ENCODE results near the gene FIGLA. TPM values are rescaled to one million over a fixed set of nuclear protein-coding genes. Genes with fewer than 3 reads are reported as not detected.

FIGLA gene, protein sequence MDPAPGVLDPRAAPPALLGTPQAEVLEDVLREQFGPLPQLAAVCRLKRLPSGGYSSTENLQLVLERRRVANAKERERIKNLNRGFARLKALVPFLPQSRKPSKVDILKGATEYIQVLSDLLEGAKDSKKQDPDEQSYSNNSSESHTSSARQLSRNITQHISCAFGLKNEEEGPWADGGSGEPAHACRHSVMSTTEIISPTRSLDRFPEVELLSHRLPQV
- not detected in 2 replicates for total RNA-seq

DNA sequence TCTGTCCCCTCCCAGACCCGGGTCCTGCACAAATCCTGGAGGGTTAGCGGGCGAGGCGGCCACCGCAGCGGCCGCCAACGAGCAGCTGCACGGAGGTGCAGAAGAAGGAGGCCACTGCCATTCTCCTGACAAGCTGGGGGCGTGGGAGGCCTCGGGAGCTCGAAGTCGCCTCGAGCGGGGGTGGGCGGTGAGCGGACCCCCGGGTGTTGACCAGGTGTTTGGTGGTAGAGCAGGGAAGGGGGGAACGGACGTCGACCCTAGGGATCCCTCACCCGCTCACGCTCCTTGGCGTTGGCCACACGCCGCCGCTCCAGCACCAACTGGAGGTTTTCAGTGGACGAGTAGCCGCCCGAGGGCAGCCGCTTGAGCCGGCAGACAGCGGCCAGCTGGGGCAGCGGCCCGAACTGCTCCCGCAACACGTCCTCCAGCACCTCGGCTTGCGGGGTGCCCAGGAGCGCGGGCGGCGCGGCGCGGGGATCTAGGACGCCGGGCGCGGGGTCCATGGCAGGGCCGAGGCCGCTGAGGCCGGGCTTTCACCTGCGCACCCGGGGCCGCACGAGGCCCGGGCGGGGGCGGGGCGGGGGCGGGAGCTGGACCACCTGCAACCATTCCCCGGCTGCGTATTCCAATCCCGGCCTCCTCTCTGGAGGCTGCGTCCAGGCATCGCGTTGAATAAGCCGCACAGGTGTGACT, at the start of gene FIGLA:
TSS of gene FIGLA (minus strand) at position 508 of the 693 bp plus-strand sequence. CDS start at position 503, 5 bp downstream.
- Histone ChIP-seq H3K4me3 (ENCODE audit: low read depth, low read length) (no peak within 1 kb of the TSS), H3K36me3 (ENCODE audit: control insufficient read depth, insufficient read depth, low read length) (no peaks in the 10 kb centered on the region), H3K27me3 (ENCODE audit: control insufficient read depth, insufficient read depth, low read length) (peaks cover 40% of the 10 kb centered on the region)
- DNase-seq (ENCODE audit: low read depth) (no peak), FAIRE-seq (no peak)
- TF ChIP-seq, protein P1, sequence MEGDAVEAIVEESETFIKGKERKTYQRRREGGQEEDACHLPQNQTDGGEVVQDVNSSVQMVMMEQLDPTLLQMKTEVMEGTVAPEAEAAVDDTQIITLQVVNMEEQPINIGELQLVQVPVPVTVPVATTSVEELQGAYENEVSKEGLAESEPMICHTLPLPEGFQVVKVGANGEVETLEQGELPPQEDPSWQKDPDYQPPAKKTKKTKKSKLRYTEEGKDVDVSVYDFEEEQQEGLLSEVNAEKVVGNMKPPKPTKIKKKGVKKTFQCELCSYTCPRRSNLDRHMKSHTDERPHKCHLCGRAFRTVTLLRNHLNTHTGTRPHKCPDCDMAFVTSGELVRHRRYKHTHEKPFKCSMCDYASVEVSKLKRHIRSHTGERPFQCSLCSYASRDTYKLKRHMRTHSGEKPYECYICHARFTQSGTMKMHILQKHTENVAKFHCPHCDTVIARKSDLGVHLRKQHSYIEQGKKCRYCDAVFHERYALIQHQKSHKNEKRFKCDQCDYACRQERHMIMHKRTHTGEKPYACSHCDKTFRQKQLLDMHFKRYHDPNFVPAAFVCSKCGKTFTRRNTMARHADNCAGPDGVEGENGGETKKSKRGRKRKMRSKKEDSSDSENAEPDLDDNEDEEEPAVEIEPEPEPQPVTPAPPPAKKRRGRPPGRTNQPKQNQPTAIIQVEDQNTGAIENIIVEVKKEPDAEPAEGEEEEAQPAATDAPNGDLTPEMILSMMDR (IDR thresholded peaks at IDR 0.05; ENCODE audit: insufficient read depth, low read length, severe bottlenecking) = no peak

DNA sequence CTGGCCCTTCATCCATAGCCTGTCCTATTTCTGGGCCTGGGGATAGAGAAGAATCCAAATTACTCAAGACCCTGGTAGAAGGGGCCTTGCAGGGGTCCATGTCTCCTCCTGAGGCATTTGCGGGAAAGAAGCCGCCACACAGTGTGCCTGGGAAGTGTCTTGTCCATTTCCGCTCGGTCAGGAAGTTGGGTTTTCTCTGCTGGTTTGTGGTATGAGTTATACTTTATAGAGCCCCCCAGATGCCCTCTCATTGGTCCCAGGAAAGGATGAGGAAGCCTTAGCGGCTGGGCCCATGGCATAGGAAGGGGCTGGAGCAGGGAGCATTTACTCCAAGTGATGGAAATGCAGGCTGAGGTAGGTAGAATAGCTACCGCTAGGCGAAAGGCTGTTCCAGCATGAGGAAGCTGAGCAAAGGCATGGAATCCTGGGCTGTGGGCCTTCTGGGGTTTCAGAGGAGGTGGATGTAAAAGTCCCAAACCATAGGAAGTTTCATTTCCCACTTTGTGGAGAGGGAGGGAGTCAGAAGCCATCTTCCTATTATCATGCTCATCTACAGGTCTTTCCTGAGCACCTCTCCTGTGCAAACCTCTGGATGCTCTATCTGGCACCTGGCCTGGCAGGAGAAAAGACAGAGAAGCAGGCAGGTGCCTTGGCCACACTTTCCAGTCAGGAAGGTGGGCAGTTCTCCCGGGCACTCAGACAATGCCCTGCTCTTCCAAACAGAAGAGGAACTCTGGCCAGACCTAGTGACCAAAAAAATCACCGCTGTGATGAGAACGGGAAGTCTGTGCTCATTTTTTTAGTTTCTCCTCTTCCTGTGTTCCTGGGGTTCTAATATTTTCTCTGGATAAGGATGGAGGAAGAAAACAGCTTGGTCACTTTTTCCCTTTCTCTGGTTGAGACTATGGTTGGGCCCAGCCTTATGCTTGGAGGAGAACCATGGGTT, 47.8 kb upstream of the FIGLA start:
- no peak overlapping the region for H3K4me3 ChIP-seq (ENCODE audit: low read depth, low read length)
- DNase-seq (ENCODE audit: low read depth) (no peak), FAIRE-seq (no peak)
- H3K27me3 ChIP-seq (ENCODE audit: control insufficient read depth, insufficient read depth, low read length) = peaks cover 2% of the 10 kb centered on the region
- no peaks in the 10 kb centered on the region for H3K36me3 ChIP-seq (ENCODE audit: control insufficient read depth, insufficient read depth, low read length)
- TF ChIP-seq, protein P1 (IDR thresholded peaks at IDR 0.05; ENCODE audit: insufficient read depth, low read length, severe bottlenecking) = no peak

DNA sequence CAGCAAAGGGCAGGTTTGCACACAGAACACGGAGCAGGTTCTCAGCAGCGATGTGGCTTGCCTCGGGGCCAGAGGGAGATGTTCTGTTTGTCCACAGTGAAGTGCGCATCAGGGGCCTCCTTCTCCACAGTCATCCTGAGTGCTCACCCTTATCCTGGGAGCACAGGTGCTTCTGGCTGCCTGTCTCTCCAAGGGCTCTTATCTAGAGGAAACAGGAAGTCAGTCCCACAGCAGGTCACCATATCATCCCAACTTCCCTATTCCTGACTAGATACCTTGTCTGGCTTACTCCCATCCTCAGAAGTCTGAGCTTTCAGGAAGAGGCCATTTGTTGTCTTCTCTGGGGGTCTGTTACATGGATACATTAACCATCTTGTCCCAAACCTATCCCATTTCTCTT, 45.2 kb upstream of the FIGLA start, which contains the start of gene CD207:
TSS of gene CD207 (minus strand) at position 174 of the 400 bp plus-strand sequence. CDS start at position 134, 40 bp downstream.
- FAIRE-seq (peak; percentile 62), DNase-seq (ENCODE audit: low read depth) (no peak)
- Histone ChIP-seq H3K4me3 (ENCODE audit: low read depth, low read length) (no peak within 1 kb of the TSS), H3K27me3 (ENCODE audit: control insufficient read depth, insufficient read depth, low read length) (peaks cover 2% of the 10 kb centered on the region), H3K36me3 (ENCODE audit: control insufficient read depth, insufficient read depth, low read length) (no peaks in the 10 kb centered on the region)
- TF ChIP-seq, protein P1 (IDR thresholded peaks at IDR 0.05; ENCODE audit: insufficient read depth, low read length, severe bottlenecking) = no peak

DNA sequence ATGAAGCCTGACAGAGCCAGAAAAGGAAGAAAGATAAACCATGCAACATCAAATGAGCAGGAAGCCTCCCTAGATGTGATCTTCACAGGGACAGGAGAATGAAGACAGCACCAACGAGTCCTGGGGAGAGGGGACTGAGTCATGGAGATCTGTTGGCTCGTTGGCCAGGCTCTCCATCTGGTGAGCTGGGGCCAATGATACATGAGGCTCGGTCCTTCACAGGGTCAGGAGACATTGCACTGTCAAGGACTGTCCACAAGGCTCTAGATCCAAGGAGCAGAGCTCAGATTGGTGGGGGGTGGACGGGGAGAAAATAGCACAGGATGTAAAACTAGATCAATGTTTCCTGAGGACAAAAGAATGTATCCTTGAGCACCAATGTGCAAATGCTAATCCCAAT, 44.4 kb upstream of the FIGLA start:
- no peaks in the 10 kb centered on the region for H3K36me3 ChIP-seq (ENCODE audit: control insufficient read depth, insufficient read depth, low read length)
- H3K27me3 ChIP-seq (ENCODE audit: control insufficient read depth, insufficient read depth, low read length) = peaks cover 2% of the 10 kb centered on the region
- TF ChIP-seq, protein P1 (IDR thresholded peaks at IDR 0.05; ENCODE audit: insufficient read depth, low read length, severe bottlenecking) = no peak
- peak; percentile 23 for FAIRE-seq
- DNase-seq (ENCODE audit: low read depth) = no peak
- no peak overlapping the region for H3K4me3 ChIP-seq (ENCODE audit: low read depth, low read length)

DNA sequence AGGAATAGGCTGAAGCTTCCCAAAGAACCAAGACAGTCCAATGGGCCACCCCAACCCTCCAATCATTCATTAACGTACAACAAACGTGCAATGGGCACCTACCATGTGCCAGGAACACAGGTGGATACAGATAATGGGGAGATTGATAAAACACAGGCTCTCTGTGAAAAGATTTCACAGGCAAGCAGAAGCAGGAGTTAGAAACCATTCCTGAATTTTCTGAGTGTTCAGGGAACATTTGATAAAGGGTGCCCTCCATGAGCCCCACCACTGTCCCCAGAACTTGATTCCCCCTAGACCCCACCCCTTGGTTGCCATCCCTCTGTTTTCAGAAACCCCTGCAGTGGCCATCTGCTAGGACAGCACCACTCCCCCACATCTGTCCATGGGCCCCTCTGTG, 43.7 kb upstream of the FIGLA start:
- H3K27me3 ChIP-seq (ENCODE audit: control insufficient read depth, insufficient read depth, low read length) = peaks cover under 1% of the 10 kb centered on the region
- DNase-seq (ENCODE audit: low read depth) (no peak), FAIRE-seq (no peak)
- H3K36me3 ChIP-seq (ENCODE audit: control insufficient read depth, insufficient read depth, low read length) = no peaks in the 10 kb centered on the region
- TF ChIP-seq, protein P1 (IDR thresholded peaks at IDR 0.05; ENCODE audit: insufficient read depth, low read length, severe bottlenecking) = no peak
- no peak overlapping the region for H3K4me3 ChIP-seq (ENCODE audit: low read depth, low read length)

Measured in bronchial epithelial cell (primary cell).